Measurements from ENCODE around the gene KIF24.
"Not testable (repeated sequence)": the region's sequence is repeated elsewhere in the genome, so short reads cannot be mapped to it uniquely, and the experiment has no call there.

KIF24 gene

GRCh38 chr9:34331196-34331595 is 2.1 kb upstream of the KIF24 start:
- Mint-ChIP-seq H3K27ac (no peak overlapping the region), H3K36me3 (peaks cover 4% of the 10 kb centered on the region), H3K4me3 (peak overlapping the region; percentile 27), H3K9me3 (no peaks in the 10 kb centered on the region), H3K4me1 (peaks cover 43% of the 10 kb centered on the region), H3K27me3 (no peaks in the 10 kb centered on the region)
- DNase-seq: no peak
- CTCF ChIA-PET: interaction anchor here (0.8 to 6.4 kb wide), 4 partner anchors 11 to 260 kb away, joined by 3 to 119 read pairs (median 4); partner anchors contain the start of gene MYORG

GRCh38 chr9:34328500-34328986 is 525 bp downstream of the KIF24 start:
- Mint-ChIP-seq H3K27me3 (no peaks in the 10 kb centered on the region), H3K36me3 (peaks cover 3% of the 10 kb centered on the region), H3K4me3 (peak overlapping the region; percentile 97), H3K27ac (peak overlapping the region; percentile 97), H3K9me3 (no peaks in the 10 kb centered on the region), H3K4me1 (peaks cover 43% of the 10 kb centered on the region)
- DNase-seq: no peak
- CTCF ChIA-PET: interaction anchor here (1.0 to 1.3 kb wide), 3 partner anchors 10 to 51 kb away, joined by 3 to 6 read pairs (median 5); partner anchors contain the start of gene MYORG

- Mint-ChIP-seq H3K36me3 (peaks cover 1% of the 10 kb centered on the region), H3K27ac (no peak overlapping the region), H3K4me3 (no peak overlapping the region), H3K4me1 (peaks cover 32% of the 10 kb centered on the region), H3K27me3 (no peaks in the 10 kb centered on the region), H3K9me3 (no peaks in the 10 kb centered on the region)
- CTCF ChIA-PET: no interaction called here
- DNase-seq: no peak
These were observed 2.4 kb downstream of the KIF24 start for GRCh38 chr9:34326690-34327089.

GRCh38 chr9:34322899-34323591 is 6.0 kb downstream of the KIF24 start:
- H3K4me3 Mint-ChIP-seq: no peak overlapping the region
- CTCF ChIA-PET: no interaction called here
- no peaks in the 10 kb centered on the region for H3K9me3 Mint-ChIP-seq
- peaks cover 15% of the 10 kb centered on the region for H3K4me1 Mint-ChIP-seq
- DNase-seq: no peak
- peaks cover 5% of the 10 kb centered on the region for H3K36me3 Mint-ChIP-seq
- no peaks in the 10 kb centered on the region for H3K27me3 Mint-ChIP-seq
- no peak overlapping the region for H3K27ac Mint-ChIP-seq

GRCh38 chr9:34321451-34321850 is 7.6 kb downstream of the KIF24 start:
- Mint-ChIP-seq H3K4me3 (no peak overlapping the region), H3K4me1 (peaks cover 3% of the 10 kb centered on the region), H3K27ac (no peak overlapping the region), H3K9me3 (no peaks in the 10 kb centered on the region), H3K36me3 (peaks cover 5% of the 10 kb centered on the region), H3K27me3 (no peaks in the 10 kb centered on the region)
- DNase-seq: no peak
- CTCF ChIA-PET: no interaction called here

GRCh38 chr9:34318163-34318790 is 10.8 kb downstream of the KIF24 start:
- no peaks in the 10 kb centered on the region for H3K27me3 Mint-ChIP-seq
- no peaks in the 10 kb centered on the region for H3K4me1 Mint-ChIP-seq
- H3K9me3 Mint-ChIP-seq: no peaks in the 10 kb centered on the region
- H3K27ac Mint-ChIP-seq: peak overlapping the region; percentile 28
- H3K36me3 Mint-ChIP-seq: peaks cover 5% of the 10 kb centered on the region
- CTCF ChIA-PET: interaction anchor here (1.2 kb wide), 1 partner anchor 10 kb away, joined by 3 read pairs; no protein-coding TSS in a partner anchor
- DNase-seq: no peak
- no peak overlapping the region for H3K4me3 Mint-ChIP-seq

- no peak overlapping the region for H3K27ac Mint-ChIP-seq
- H3K9me3 Mint-ChIP-seq: no peaks in the 10 kb centered on the region
- H3K27me3 Mint-ChIP-seq: no peaks in the 10 kb centered on the region
- DNase-seq: no peak
- peaks cover 5% of the 10 kb centered on the region for H3K36me3 Mint-ChIP-seq
- no peaks in the 10 kb centered on the region for H3K4me1 Mint-ChIP-seq
- no peak overlapping the region for H3K4me3 Mint-ChIP-seq
- CTCF ChIA-PET: interaction anchor here (1.2 kb wide), 1 partner anchor 10 kb away, joined by 3 read pairs; no protein-coding TSS in a partner anchor
These were observed 11.6 kb downstream of the KIF24 start for GRCh38 chr9:34317436-34317835.

GRCh38 chr9:34311499-34312185 is 17.4 kb downstream of the KIF24 start:
- Mint-ChIP-seq H3K9me3 (no peaks in the 10 kb centered on the region), H3K4me3 (no peak overlapping the region), H3K27ac (no peak overlapping the region), H3K27me3 (no peaks in the 10 kb centered on the region), H3K36me3 (peaks cover 10% of the 10 kb centered on the region), H3K4me1 (no peaks in the 10 kb centered on the region)
- no peak for DNase-seq
- CTCF ChIA-PET: no interaction called here

- DNase-seq: no peak
- no peaks in the 10 kb centered on the region for H3K4me1 Mint-ChIP-seq
- no peaks in the 10 kb centered on the region for H3K9me3 Mint-ChIP-seq
- no peaks in the 10 kb centered on the region for H3K27me3 Mint-ChIP-seq
- no peak overlapping the region for H3K4me3 Mint-ChIP-seq
- peaks cover 14% of the 10 kb centered on the region for H3K36me3 Mint-ChIP-seq
- CTCF ChIA-PET: no interaction called here
- no peak overlapping the region for H3K27ac Mint-ChIP-seq
These were observed 18.9 kb downstream of the KIF24 start for GRCh38 chr9:34310215-34310614.

- CTCF ChIA-PET: interaction anchor here (0.6 kb wide), 1 partner anchor 36 kb away, joined by 3 read pairs; no protein-coding TSS in a partner anchor
- not testable (repeated sequence) for H3K27ac Mint-ChIP-seq, H3K27me3 Mint-ChIP-seq, H3K4me3 Mint-ChIP-seq, H3K4me1 Mint-ChIP-seq, DNase-seq, H3K9me3 Mint-ChIP-seq
- H3K36me3 Mint-ChIP-seq: peaks cover 20% of the 10 kb centered on the region
These were observed 20.8 kb downstream of the KIF24 start for GRCh38 chr9:34308316-34308715.

- H3K36me3 Mint-ChIP-seq, H3K4me1 Mint-ChIP-seq, H3K27me3 Mint-ChIP-seq, H3K9me3 Mint-ChIP-seq, CTCF ChIA-PET, H3K4me3 Mint-ChIP-seq, H3K27ac Mint-ChIP-seq, DNase-seq: not testable (repeated sequence)
These were observed 28.0 kb downstream of the KIF24 start for GRCh38 chr9:34301064-34301463.

GRCh38 chr9:34292552-34292951 is 36.5 kb downstream of the KIF24 start:
- Mint-ChIP-seq H3K27ac (no peak overlapping the region), H3K9me3 (no peaks in the 10 kb centered on the region), H3K27me3 (no peaks in the 10 kb centered on the region), H3K4me1 (no peaks in the 10 kb centered on the region), H3K36me3 (peaks cover 4% of the 10 kb centered on the region), H3K4me3 (no peak overlapping the region)
- CTCF ChIA-PET: no interaction called here
- no peak for DNase-seq

- H3K4me1 Mint-ChIP-seq: no peaks in the 10 kb centered on the region
- H3K27me3 Mint-ChIP-seq: no peaks in the 10 kb centered on the region
- DNase-seq: no peak
- H3K27ac Mint-ChIP-seq: no peak overlapping the region
- no peak overlapping the region for H3K4me3 Mint-ChIP-seq
- CTCF ChIA-PET: no interaction called here
- H3K9me3 Mint-ChIP-seq: no peaks in the 10 kb centered on the region
- H3K36me3 Mint-ChIP-seq: peaks cover 11% of the 10 kb centered on the region
These were observed 37.6 kb downstream of the KIF24 start for GRCh38 chr9:34291423-34291822.

GRCh38 chr9:34291023-34291422 is 38.0 kb downstream of the KIF24 start:
- CTCF ChIA-PET: no interaction called here
- Mint-ChIP-seq H3K27me3 (no peaks in the 10 kb centered on the region), H3K4me3 (no peak overlapping the region), H3K36me3 (peaks cover 14% of the 10 kb centered on the region), H3K27ac (no peak overlapping the region), H3K9me3 (no peaks in the 10 kb centered on the region), H3K4me1 (no peaks in the 10 kb centered on the region)
- DNase-seq: no peak
